Fibroblast of lung (primary cell): Measurements from ENCODE around the gene FGFR3. TPM values are rescaled to one million over a fixed set of nuclear protein-coding genes. Genes with fewer than 3 reads are reported as not detected.

ENCODE experiments used
- DNase-seq, 2 donors: peaks; one replicate each; pipeline versions ENCODE4 v3.0.0 to v3.0.0-alpha.2; 2010; ENCODE audit warnings: low read depth in 2 of 2
- H2AFZ ChIP-seq: 2 replicates; pipeline ENCODE4 v1.5.1; 2012; ENCODE audit warnings: low read length, control low read depth, inconsistent platforms
- H3K27ac ChIP-seq: 2 replicates; pipeline ENCODE4 v1.5.1; 2011; ENCODE audit warnings: low read length, control low read depth; ENCODE audit not compliant: insufficient read depth
- H3K27me3 ChIP-seq: 2 replicates; pipeline ENCODE4 v1.5.1; 2011; ENCODE audit warnings: mild to moderate bottlenecking, low read length; ENCODE audit not compliant: control insufficient read depth, insufficient read depth
- H3K36me3 ChIP-seq: 2 replicates; pipeline ENCODE4 v1.5.1; 2011; ENCODE audit warnings: low read length; ENCODE audit not compliant: control insufficient read depth, insufficient read depth
- H3K4me1 ChIP-seq: 2 replicates; pipeline ENCODE4 v1.5.1; 2011; ENCODE audit warnings: low read length; ENCODE audit not compliant: control insufficient read depth, insufficient read depth; ENCODE audit errors: extremely low read depth
- H3K4me2 ChIP-seq: 2 replicates; pipeline ENCODE4 v1.5.1; 2011; ENCODE audit warnings: low read length, control low read depth; ENCODE audit not compliant: insufficient read depth; ENCODE audit errors: extremely low read depth
- H3K4me3 ChIP-seq, 4 experiments: fragments of 200-600 bp in 1 of 4; sonication (generic) in 1 of 4; replicated peaks in 1 of 4; 2 replicates each; pipeline ENCODE4 v1.5.1; 2011 to 2016; ENCODE audit warnings: low read length in 4 of 4, low read depth in 3 of 4, mild to moderate bottlenecking in 3 of 4, control low read depth in 2 of 4, inconsistent platforms in 1 of 4, mixed read lengths in 1 of 4; ENCODE audit not compliant: insufficient read depth in 1 of 4; ENCODE audit errors: control extremely low read depth in 1 of 4
- H3K79me2 ChIP-seq: 2 replicates; pipeline ENCODE4 v1.5.1; 2012; ENCODE audit warnings: mild to moderate bottlenecking, low read length, inconsistent platforms; ENCODE audit not compliant: control insufficient read depth, insufficient read depth
- H3K9ac ChIP-seq: 2 replicates; pipeline ENCODE4 v1.5.1; 2011; ENCODE audit warnings: mild to moderate bottlenecking, low read length, control low read depth; ENCODE audit not compliant: insufficient read depth
- H3K9me3 ChIP-seq: 2 replicates; pipeline ENCODE4 v1.5.1; 2012; ENCODE audit warnings: low read depth, low read length; ENCODE audit not compliant: control insufficient read depth, insufficient read depth
- H4K20me1 ChIP-seq: 2 replicates; pipeline ENCODE4 v1.5.1; 2011; ENCODE audit warnings: low read length; ENCODE audit not compliant: control insufficient read depth, insufficient read depth; ENCODE audit errors: extremely low read depth
- CTCF ChIP-seq, 2 donors: IDR thresholded peaks in 1 of 2; conservative IDR thresholded peaks in 1 of 2; 1 replicate in 1 of 2; 2 replicates in 1 of 2; pipeline ENCODE4 v1.5.1; 2011 to 2012; ENCODE audit warnings: low read length in 2 of 2, control low read depth in 1 of 2, inconsistent platforms in 1 of 2, low read depth in 1 of 2, mild to moderate bottlenecking in 1 of 2
- EZH2 ChIP-seq: IDR thresholded peaks from 2 replicates; pipeline ENCODE4 v1.5.1; 2012; ENCODE audit warnings: low read length, control low read depth, mild to moderate bottlenecking; ENCODE audit errors: missing control alignments
- polyA plus RNA-seq, 2 donors: library from polyadenylated mRNA; depleted of rRNA in 1 of 2; stranded (reverse) in 1 of 2; unstranded in 1 of 2; fragments of >200 nt; gene quantifications; 2 replicates each; pipeline ENCODE4 v1.2.1, GENCODE V29; 2011 to 2012; ENCODE audit warnings: missing spikeins in 1 of 2
- total RNA-seq: library from RNA; depleted of rRNA; stranded (reverse); fragments of >200 nt; gene quantifications from 2 replicates; pipeline ENCODE4 v1.2.1, GENCODE V29; 2014

FGFR3 gene
- total and polyA plus RNA-seq, 2 donors (not counting 1 experiment from before 2014, with no cell fraction given) = 0.11 to 0.33 TPM

GRCh38 chr4:1792158-1792831 lies 798 bp upstream of the FGFR3 start:
- Histone ChIP-seq H3K27me3 (peaks cover 21% of the 10 kb centered on the region), H3K4me3 (no peak overlapping the region), H3K9me3 (no peaks in the 10 kb centered on the region), H3K4me2 (no peak overlapping the region), H4K20me1 (no peaks in the 10 kb centered on the region), H3K36me3 (no peaks in the 10 kb centered on the region), H3K9ac (no peak overlapping the region), H3K79me2 (no peaks in the 10 kb centered on the region), H2AFZ (no peak overlapping the region), H3K27ac (no peak overlapping the region), H3K4me1 (no peaks in the 10 kb centered on the region)
- TF ChIP-seq CTCF (conservative IDR thresholded peaks at IDR 0.05 in 1 of 2, IDR thresholded peaks at IDR 0.05 in 1 of 2; ENCODE audit: low read depth in 1 of 2, low read length in 2 of 2) (no peak), EZH2 (no peak)
- DNase-seq = no peak

DNA sequence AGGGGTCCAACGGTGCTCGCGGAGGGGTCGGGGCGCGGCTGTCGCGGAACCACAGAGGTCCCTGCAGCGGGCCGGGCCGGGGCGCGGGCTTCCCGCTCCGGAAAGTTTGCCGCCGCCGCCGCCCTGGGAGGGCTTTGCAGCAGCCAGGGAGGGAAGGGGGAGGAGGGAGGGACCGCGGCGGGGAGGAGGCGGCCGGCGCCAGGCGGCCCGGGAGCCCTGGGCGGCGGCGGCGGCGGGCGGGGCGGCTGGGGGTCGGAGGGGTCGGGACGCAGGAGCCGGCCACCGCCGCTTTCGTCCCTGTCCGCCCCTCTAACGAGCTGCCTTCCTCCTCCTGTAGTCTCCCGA lies 375 bp downstream of the FGFR3 start:
- Histone ChIP-seq H2AFZ (no peak overlapping the region), H3K27me3 (peaks cover 21% of the 10 kb centered on the region), H3K4me1 (no peaks in the 10 kb centered on the region), H3K4me2 (peak overlapping the region; percentile 44), H4K20me1 (no peaks in the 10 kb centered on the region), H3K27ac (no peak overlapping the region), H3K9me3 (no peaks in the 10 kb centered on the region), H3K79me2 (no peaks in the 10 kb centered on the region), H3K4me3 (peak overlapping the region in 2 of 4 experiments; percentile 23 to 38), H3K9ac (no peak overlapping the region), H3K36me3 (no peaks in the 10 kb centered on the region)
- DNase-seq = peak in 1 of 2 donors; percentile 12
- no peak for TF ChIP-seq EZH2
- no peak for TF ChIP-seq CTCF (conservative IDR thresholded peaks at IDR 0.05 in 1 of 2, IDR thresholded peaks at IDR 0.05 in 1 of 2; ENCODE audit: low read depth in 1 of 2, low read length in 2 of 2)

DNA sequence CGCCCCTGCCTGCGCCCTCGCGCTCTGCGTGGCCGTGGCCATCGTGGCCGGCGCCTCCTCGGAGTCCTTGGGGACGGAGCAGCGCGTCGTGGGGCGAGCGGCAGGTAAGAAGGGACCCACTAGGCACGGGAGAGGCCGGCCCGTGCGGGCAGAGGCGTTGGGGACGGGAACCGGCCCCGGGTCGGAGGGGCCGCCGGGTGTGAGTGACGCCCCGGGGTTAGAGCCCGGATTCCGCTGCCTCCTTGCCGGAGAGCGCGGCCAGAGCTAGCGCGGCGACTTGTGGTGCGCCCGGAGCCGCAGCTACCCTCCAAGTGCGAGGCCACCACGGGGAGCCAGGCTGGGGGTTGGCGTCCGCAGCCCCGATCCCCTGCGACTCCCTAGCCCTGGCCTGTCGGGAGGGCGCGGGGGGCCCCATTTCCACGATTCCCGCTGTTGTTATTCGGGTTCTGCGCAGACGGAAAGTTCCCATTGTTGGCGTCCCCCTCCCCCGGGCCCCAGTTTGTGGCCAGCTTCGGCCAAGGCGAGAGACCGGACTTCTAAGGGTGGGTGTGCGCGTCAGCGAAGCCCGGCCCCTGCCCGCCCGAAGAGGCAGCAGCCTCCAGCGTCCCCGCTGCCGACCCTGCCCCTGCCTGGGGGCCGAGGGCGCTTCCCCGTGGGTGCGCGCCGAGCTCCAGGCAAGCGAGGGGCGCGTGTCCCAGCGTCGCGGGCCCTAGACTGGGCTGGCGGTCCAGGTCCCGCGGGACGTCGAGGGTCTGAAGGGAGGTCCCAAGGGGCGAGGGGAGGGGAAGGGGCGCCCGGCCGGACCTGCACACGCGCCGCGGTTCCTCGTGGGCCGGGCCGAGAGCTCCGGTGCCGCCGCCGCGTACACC lies 1.1 kb downstream of the FGFR3 start:
- Histone ChIP-seq H3K9me3 (no peaks in the 10 kb centered on the region), H3K4me2 (peak overlapping the region; percentile 13), H2AFZ (no peak overlapping the region), H3K4me3 (peak overlapping the region in 1 of 4 experiments; percentile 10), H3K27me3 (peaks cover 21% of the 10 kb centered on the region), H3K79me2 (no peaks in the 10 kb centered on the region), H3K4me1 (no peaks in the 10 kb centered on the region), H3K9ac (no peak overlapping the region), H4K20me1 (no peaks in the 10 kb centered on the region), H3K36me3 (no peaks in the 10 kb centered on the region), H3K27ac (no peak overlapping the region)
- TF ChIP-seq CTCF (conservative IDR thresholded peaks at IDR 0.05 in 1 of 2, IDR thresholded peaks at IDR 0.05 in 1 of 2; ENCODE audit: low read depth in 1 of 2, low read length in 2 of 2) (no peak), EZH2 (peak; percentile 99)
- DNase-seq = peak in 1 of 2 donors; percentile 23
